A549 (cell line): ENCODE results near the gene SPATA2L. TPM values are rescaled to one million over a fixed set of nuclear protein-coding genes. Genes with fewer than 3 reads are reported as not detected.

Experiments used
- ATAC-seq, 2 experiments: fragments of 200-7000 bp in 1 of 2; fragments of >200 bp in 1 of 2; cut with Nextera tagmentation in 1 of 2; cut with Tn5 transposase in 1 of 2; 3 replicates each; pipeline versions ENCODE4 v1.8.0 to v1.9.1; 2018 to 2020; ENCODE audit warnings: mild to moderate bottlenecking in 1 of 2, moderate library complexity in 1 of 2
- CTCF ChIA-PET: fragments of 300-600 bp; sonication (Branson Sonifier 250); formaldehyde crosslinking; extraction: SDS; loops from one replicate; lab custom pipeline; 2021; ENCODE audit warnings: antibody characterized with exemption, inconsistent platforms; lab: Yijun Ruan, JAX
- POLR2A ChIA-PET: fragments of 350-600 bp; formaldehyde crosslinking; extraction: SDS; loops from one replicate; lab custom pipeline; 2021; ENCODE audit warnings: antibody characterized with exemption, inconsistent platforms; lab: Yijun Ruan, JAX
- DNase-seq, 2 experiments: peaks; one replicate each; pipeline versions ENCODE4 v3.0.0 to v3.0.0-alpha.2; 2011 to 2016; ENCODE audit warnings: low read depth in 1 of 2, low spot score in 1 of 2
- FAIRE-seq: peaks from 2 replicates; lab custom pipeline; 2011; peaks lifted over from hg19 to GRCh38; lab: Jason Lieb, UNC
- H3K27ac ChIP-seq, 2 experiments: fragments of >200 bp; sonication (Bioruptor Twin); formaldehyde crosslinking; 3 replicates each; pipeline ENCODE4 v1.5.1; 2016 to 2017
- H3K4me1 ChIP-seq: fragments of >200 bp; sonication (Bioruptor Twin); formaldehyde crosslinking; 3 replicates; pipeline ENCODE4 v1.6.1; 2016
- H3K4me2 ChIP-seq: fragments of >200 bp; sonication (Bioruptor Twin); formaldehyde crosslinking; 3 replicates; pipeline ENCODE4 v1.6.1; 2016
- H3K4me3 ChIP-seq: fragments of >200 bp; sonication (Bioruptor Twin); formaldehyde crosslinking; 3 replicates; pipeline ENCODE4 v1.5.1; 2016
- H3K9me3 ChIP-seq: fragments of >200 bp; sonication (Bioruptor Twin); formaldehyde crosslinking; 3 replicates; pipeline ENCODE4 v1.6.1; 2016
- BCL3 ChIP-seq: fragments of >200 bp; sonication (Bioruptor Twin); formaldehyde crosslinking; IDR thresholded peaks from 3 replicates; pipeline ENCODE4 v1.6.1; 2016
- BHLHE40 ChIP-seq: IDR thresholded peaks from 2 replicates; pipeline ENCODE4 v1.6.1; 2012; ENCODE audit warnings: low read depth, low read length, inconsistent platforms
- CBX2 ChIP-seq: fragments of 200-600 bp; sonication (generic); IDR thresholded peaks from 2 replicates; pipeline ENCODE4 v1.6.1; 2016; ENCODE audit warnings: low read depth, mild to moderate bottlenecking, borderline replicate concordance
- CBX8 ChIP-seq: fragments of 200-600 bp; sonication (generic); IDR thresholded peaks from 2 replicates; pipeline ENCODE4 v1.6.1; 2016
- CEBPB ChIP-seq, 2 experiments: fragments of >200 bp in 1 of 2; sonication (Bioruptor Twin) in 1 of 2; formaldehyde crosslinking in 1 of 2; IDR thresholded peaks; 2 replicates each; pipeline ENCODE4 v1.6.1; 2012 to 2016
- CHD2 ChIP-seq: fragments of 150-350 bp; IDR thresholded peaks from 2 replicates; pipeline ENCODE4 v1.6.1; 2014; ENCODE audit warnings: low read length; ENCODE audit not compliant: partially characterized antibody
- CHD4 ChIP-seq: fragments of 200-600 bp; sonication (generic); IDR thresholded peaks from 2 replicates; pipeline ENCODE4 v1.6.1; 2016; ENCODE audit warnings: antibody characterized with exemption, mild to moderate bottlenecking, borderline replicate concordance
- EHF ChIP-seq: fragments of 250-450 bp; sonication (Bioruptor Pico); IDR thresholded peaks from 2 replicates; pipeline ENCODE4 v1.5.0; 2020; ENCODE audit warnings: mild to moderate bottlenecking
- ESRRA ChIP-seq: fragments of 150-350 bp; IDR thresholded peaks from 2 replicates; pipeline ENCODE4 v1.6.1; 2014; ENCODE audit warnings: mild to moderate bottlenecking, low read length, borderline replicate concordance
- FOSB ChIP-seq: fragments of 250-450 bp; sonication (Bioruptor Pico); IDR thresholded peaks from 2 replicates; pipeline ENCODE4 v1.5.0; 2020; ENCODE audit warnings: mild to moderate bottlenecking, moderate library complexity
- FOSL2 ChIP-seq, 2 experiments: fragments of 450-650 bp in 1 of 2; fragments of >200 bp in 1 of 2; sonication (Bioruptor Twin) in 1 of 2; formaldehyde crosslinking; IDR thresholded peaks; 2 replicates each; pipeline versions ENCODE4 v1.5.0 to v1.6.1; 2016 to 2020; ENCODE audit warnings: mild to moderate bottlenecking in 1 of 2, moderate library complexity in 1 of 2
- HEYL ChIP-seq: fragments of 250-450 bp; sonication (Bioruptor Pico); IDR thresholded peaks from 2 replicates; pipeline ENCODE4 v1.8.0; 2021; ENCODE audit warnings: mild to moderate bottlenecking, moderate library complexity
- HOXB13 ChIP-seq: fragments of 250-450 bp; sonication (Bioruptor Pico); IDR thresholded peaks from 2 replicates; pipeline ENCODE4 v1.5.0; 2020; ENCODE audit warnings: low read depth, mild to moderate bottlenecking, moderate library complexity
- HOXB5 ChIP-seq: fragments of 250-450 bp; sonication (Bioruptor Pico); IDR thresholded peaks from 2 replicates; pipeline ENCODE4 v1.5.0; 2020; ENCODE audit warnings: mild to moderate bottlenecking, moderate library complexity
- JUN ChIP-seq, 2 experiments: fragments of >200 bp; sonication (Bioruptor Twin); formaldehyde crosslinking; IDR thresholded peaks; 2 replicates in 1 of 2; 3 replicates in 1 of 2; pipeline ENCODE4 v1.6.1; 2016 to 2017
- KDM1A ChIP-seq: fragments of 200-600 bp; sonication (generic); IDR thresholded peaks from 2 replicates; pipeline ENCODE4 v1.6.1; 2016; ENCODE audit warnings: low read depth, mild to moderate bottlenecking
- NFE2L2 ChIP-seq: fragments of 150-350 bp; conservative IDR thresholded peaks from 2 replicates; pipeline ENCODE4 v1.6.1; 2014; ENCODE audit warnings: low read length
- NPAS2 ChIP-seq: fragments of 250-450 bp; sonication (Bioruptor Pico); IDR thresholded peaks from 2 replicates; pipeline ENCODE4 v1.8.0; 2022; ENCODE audit warnings: mild to moderate bottlenecking, moderate library complexity, borderline replicate concordance
- NR3C1 ChIP-seq: fragments of >200 bp; sonication (Bioruptor Twin); formaldehyde crosslinking; IDR thresholded peaks from 3 replicates; pipeline ENCODE4 v1.6.1; 2017
- PHF8 ChIP-seq: fragments of 200-600 bp; sonication (generic); IDR thresholded peaks from 2 replicates; pipeline ENCODE4 v1.6.1; 2016; ENCODE audit warnings: low read depth, mild to moderate bottlenecking, antibody characterized with exemption, moderate library complexity, borderline replicate concordance
- POLR2AphosphoS2 ChIP-seq: conservative IDR thresholded peaks from 2 replicates; pipeline ENCODE4 v1.6.1; 2012; ENCODE audit warnings: low read length, improper control_type of control experiment, inconsistent platforms
- RAD21 ChIP-seq, 2 experiments: fragments of >200 bp in 1 of 2; sonication (Bioruptor Twin) in 1 of 2; formaldehyde crosslinking in 1 of 2; IDR thresholded peaks in 1 of 2; conservative IDR thresholded peaks in 1 of 2; 2 replicates in 1 of 2; 3 replicates in 1 of 2; pipeline ENCODE4 v1.6.1; 2012 to 2018; ENCODE audit warnings: inconsistent platforms in 1 of 2
- RARB ChIP-seq: fragments of 250-450 bp; sonication (Bioruptor Pico); IDR thresholded peaks from 2 replicates; pipeline ENCODE4 v1.8.0; 2021; ENCODE audit warnings: mild to moderate bottlenecking, moderate library complexity
- RFX5 ChIP-seq: fragments of 450-650 bp; IDR thresholded peaks from 2 replicates; pipeline ENCODE4 v1.7.1; 2014; ENCODE audit warnings: antibody characterized with exemption, mild to moderate bottlenecking, moderate library complexity
- RNF2 ChIP-seq: fragments of 200-600 bp; sonication (generic); IDR thresholded peaks from 2 replicates; pipeline ENCODE4 v1.6.1; 2016; ENCODE audit warnings: low read depth, mild to moderate bottlenecking, antibody characterized with exemption, moderate library complexity, borderline replicate concordance
- SMC3 ChIP-seq: fragments of >200 bp; sonication (Bioruptor Twin); formaldehyde crosslinking; IDR thresholded peaks from 3 replicates; pipeline ENCODE4 v1.6.1; 2018; ENCODE audit warnings: inconsistent platforms
- ZC3H11A ChIP-seq: fragments of 450-650 bp; IDR thresholded peaks from 2 replicates; pipeline ENCODE4 v1.6.1; 2014; ENCODE audit warnings: antibody characterized with exemption, mild to moderate bottlenecking
- ZFP36 ChIP-seq: fragments of 450-650 bp; IDR thresholded peaks from 2 replicates; pipeline ENCODE4 v1.6.1; 2014; ENCODE audit warnings: borderline replicate concordance; ENCODE audit not compliant: partially characterized antibody
- WGBS: methylation state at CpG from one replicate; pipeline ENCODE4 v1.1.6; 2017; ENCODE audit errors: missing lambda C conversion rate; 5-methylcytosine and 5-hydroxymethylcytosine counted together
- polyA plus RNA-seq, 4 experiments: library from polyadenylated mRNA; depleted of rRNA in 3 of 4; stranded (reverse); fragments of >200 nt; fragmentation: RNase III in 1 of 4; extraction: RNeasy Plus Mini Kit Qiagen cat#74134 plus additional on column Dnase treatment in 1 of 4; gene quantifications; 2 replicates in 3 of 4; 3 replicates in 1 of 4; pipeline ENCODE4 v1.2.3, GENCODE V29; 2011 to 2017
- TF ChIP-seq, protein P1 (sequence below): fragments of 450-650 bp; IDR thresholded peaks from 2 replicates; pipeline ENCODE4 v1.6.1; 2014; ENCODE audit warnings: antibody characterized with exemption
- TF ChIP-seq, protein P2 (sequence below): fragments of 250-450 bp; sonication (Bioruptor Pico); IDR thresholded peaks from 2 replicates; pipeline ENCODE4 v1.5.0; 2021; ENCODE audit warnings: mild to moderate bottlenecking, moderate library complexity, borderline replicate concordance

Gene SPATA2L
- polyA plus RNA-seq, 2 of the 4 experiments (the other 2 are of a cell fraction): 3.5 to 5.2 TPM

- WGBS: 82% methylated on average over 24 of the region's 24 CpGs
- Histone ChIP-seq H3K27ac (no peak overlapping the region), H3K4me3 (no peak overlapping the region), H3K4me1 (peaks cover 31% of the 10 kb centered on the region), H3K9me3 (peaks cover 3% of the 10 kb centered on the region; the same call in 1 of the 3 replicates), H3K4me2 (no peak overlapping the region)
- CTCF ChIA-PET: interaction anchor here (1.1 to 6.8 kb wide), 6 partner anchors 9 to 142 kb away, joined by 3 to 77 read pairs (median 7); no protein-coding TSS in a partner anchor
- FAIRE-seq: no peak
- TF ChIP-seq PHF8: no peak
- TF ChIP-seq HOXB5 (CRISPR knock-in tag): no peak
- TF ChIP-seq POLR2AphosphoS2: no peak
- TF ChIP-seq CBX8: no peak
- TF ChIP-seq CBX2: no peak
- TF ChIP-seq, protein P1, sequence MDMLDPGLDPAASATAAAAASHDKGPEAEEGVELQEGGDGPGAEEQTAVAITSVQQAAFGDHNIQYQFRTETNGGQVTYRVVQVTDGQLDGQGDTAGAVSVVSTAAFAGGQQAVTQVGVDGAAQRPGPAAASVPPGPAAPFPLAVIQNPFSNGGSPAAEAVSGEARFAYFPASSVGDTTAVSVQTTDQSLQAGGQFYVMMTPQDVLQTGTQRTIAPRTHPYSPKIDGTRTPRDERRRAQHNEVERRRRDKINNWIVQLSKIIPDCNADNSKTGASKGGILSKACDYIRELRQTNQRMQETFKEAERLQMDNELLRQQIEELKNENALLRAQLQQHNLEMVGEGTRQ: no peak
- no peak for TF ChIP-seq BHLHE40
- TF ChIP-seq, protein P2, sequence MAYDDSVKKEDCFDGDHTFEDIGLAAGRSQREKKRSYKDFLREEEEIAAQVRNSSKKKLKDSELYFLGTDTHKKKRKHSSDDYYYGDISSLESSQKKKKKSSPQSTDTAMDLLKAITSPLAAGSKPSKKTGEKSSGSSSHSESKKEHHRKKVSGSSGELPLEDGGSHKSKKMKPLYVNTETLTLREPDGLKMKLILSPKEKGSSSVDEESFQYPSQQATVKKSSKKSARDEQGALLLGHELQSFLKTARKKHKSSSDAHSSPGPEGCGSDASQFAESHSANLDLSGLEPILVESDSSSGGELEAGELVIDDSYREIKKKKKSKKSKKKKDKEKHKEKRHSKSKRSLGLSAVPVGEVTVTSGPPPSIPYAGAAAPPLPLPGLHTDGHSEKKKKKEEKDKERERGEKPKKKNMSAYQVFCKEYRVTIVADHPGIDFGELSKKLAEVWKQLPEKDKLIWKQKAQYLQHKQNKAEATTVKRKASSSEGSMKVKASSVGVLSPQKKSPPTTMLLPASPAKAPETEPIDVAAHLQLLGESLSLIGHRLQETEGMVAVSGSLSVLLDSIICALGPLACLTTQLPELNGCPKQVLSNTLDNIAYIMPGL (CRISPR knock-in tag): no peak
- TF ChIP-seq CEBPB (IDR thresholded peaks at IDR 0.05): no peak
- no peak for TF ChIP-seq RFX5
- no peak for TF ChIP-seq ESRRA
- no peak for TF ChIP-seq BCL3
- no peak for TF ChIP-seq FOSB (CRISPR knock-in tag)
- TF ChIP-seq EHF (CRISPR knock-in tag): no peak
- no peak for TF ChIP-seq ZC3H11A
- no peak for TF ChIP-seq KDM1A
- no peak for TF ChIP-seq NFE2L2
- no peak for TF ChIP-seq FOSL2 (IDR thresholded peaks at IDR 0.05)
- no peak for TF ChIP-seq FOSL2 (CRISPR knock-in tag; IDR thresholded peaks at IDR 0.05)
- TF ChIP-seq NPAS2 (CRISPR knock-in tag): no peak
- no peak; a peak in 1 of 5 replicates for TF ChIP-seq JUN (IDR thresholded peaks at IDR 0.05)
- TF ChIP-seq, all 56 proteins: peak for 0
- DNase-seq (no peak), ATAC-seq (no peak)
- POLR2A ChIA-PET: interaction anchor here (1.5 kb wide), 1 partner anchor 12 kb away, joined by 4 read pairs; no protein-coding TSS in a partner anchor
Measured at GRCh38 chr16:89717688-89718505, 16.4 kb upstream of the SPATA2L start.

DNA sequence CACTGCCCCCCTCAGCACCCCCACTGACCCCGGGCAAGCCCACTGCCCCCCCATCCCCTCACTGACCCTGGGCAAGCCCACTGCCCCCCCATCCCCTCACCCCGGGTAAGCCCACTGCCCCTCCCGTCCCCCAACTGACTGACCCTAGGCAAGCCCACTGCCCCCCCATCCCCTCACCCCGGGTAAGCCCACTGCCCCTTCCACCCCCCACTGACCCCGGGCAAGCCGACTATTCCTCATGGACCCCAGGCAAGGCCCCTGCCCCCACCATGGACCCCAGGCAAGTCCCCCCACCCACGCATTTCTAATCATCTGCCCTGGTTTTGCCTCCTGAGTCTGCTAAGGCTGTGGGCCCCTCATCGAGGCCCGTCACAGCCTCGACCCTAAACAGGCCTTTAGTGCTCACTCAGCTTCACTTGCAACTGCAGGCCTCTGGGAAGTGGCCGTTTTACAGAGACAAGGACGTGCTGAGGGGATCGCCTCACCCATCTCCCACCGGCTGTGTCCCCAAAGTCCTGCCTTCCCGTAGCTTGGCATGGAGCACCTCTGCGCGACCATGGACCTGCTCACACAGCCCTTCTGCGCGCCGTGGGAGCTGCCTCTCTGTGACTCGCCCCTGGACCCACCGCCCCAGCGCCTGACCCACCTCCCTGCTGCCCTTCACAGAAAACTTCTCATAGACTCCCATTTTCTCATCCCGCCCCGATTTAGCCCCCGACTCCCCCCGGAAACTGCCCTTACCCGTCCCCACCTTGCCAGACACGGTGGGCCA, 15.6 kb upstream of the SPATA2L start:
- H3K4me3 ChIP-seq: no peak overlapping the region
- no peak for FAIRE-seq
- no peak for DNase-seq
- no peak overlapping the region for H3K4me2 ChIP-seq
- WGBS: 93% methylated on average over 22 of the region's 29 CpGs
- ChIA-PET POLR2A (no interaction called here), CTCF (interaction anchor here (1.1 to 6.8 kb wide), 5 partner anchors 8 to 144 kb away, joined by 3 to 77 read pairs (median 6); no protein-coding TSS in a partner anchor)
- H3K9me3 ChIP-seq: peaks cover 3% of the 10 kb centered on the region; the same call in 1 of the 3 replicates
- H3K4me1 ChIP-seq: peaks cover 28% of the 10 kb centered on the region
- no peak for ATAC-seq
- H3K27ac ChIP-seq: no peak overlapping the region
- TF ChIP-seq CHD2 (no peak), RAD21 (conservative IDR thresholded peaks at IDR 0.05 in 1 of 2, IDR thresholded peaks at IDR 0.05 in 1 of 2) (no peak), POLR2AphosphoS2 (no peak), CBX2 (no peak), JUN (IDR thresholded peaks at IDR 0.05) (no peak), RARB (no peak), HOXB13 (no peak), CHD4 (no peak), NR3C1 (no peak), RNF2 (no peak), SMC3 (no peak), HEYL (no peak), ZFP36 (no peak)
- TF ChIP-seq, protein P1: no peak
